Endothelial cell of umbilical vein (primary cell): ENCODE measurements around the gene ARTN. TPM values are rescaled to one million over a fixed set of nuclear protein-coding genes. Genes with fewer than 3 reads are reported as not detected.

ENCODE experiments used
- BruUV-seq: library from RNA; stranded (reverse); fragments of 400-500 nt; replicated peaks from 2 replicates; lab custom pipeline; 2021; lab: Mats Ljungman, UMichigan
- CTCF ChIA-PET: fragments of 300-600, 350-600 bp; sonication (Branson Sonifier 250); formaldehyde crosslinking; loops from one replicate; lab custom pipeline; 2021; ENCODE audit warnings: antibody characterized with exemption, inconsistent platforms; lab: Charles Lee
- POLR2A ChIA-PET: fragments of 300-600, 350-600 bp; sonication (Branson Sonifier 250); formaldehyde crosslinking; loops from one replicate; lab custom pipeline; 2021; ENCODE audit warnings: antibody characterized with exemption, inconsistent platforms; lab: Charles Lee
- DNase-seq: peaks from one replicate; pipeline ENCODE4 v3.0.0-alpha.2; 2011; ENCODE audit warnings: low read depth, low spot score
- FAIRE-seq: peaks from 2 replicates; lab custom pipeline; 2011; peaks lifted over from hg19 to GRCh38; lab: Jason Lieb, UNC
- H2AFZ ChIP-seq: 2 replicates; pipeline ENCODE4 v1.6.0; 2012; ENCODE audit warnings: low read depth, low read length, control low read depth, inconsistent platforms
- H3K27ac ChIP-seq: 2 replicates; pipeline ENCODE4 v1.5.1; 2011; ENCODE audit warnings: low read depth, mild to moderate bottlenecking, control low read depth, low read length, moderate library complexity; ENCODE audit not compliant: insufficient read depth
- H3K27me3 ChIP-seq, 2 experiments: 2 replicates each; pipeline versions ENCODE4 v1.6.0 to v1.6.1; 2011; ENCODE audit warnings: low read length in 2 of 2, mixed read lengths in 1 of 2; ENCODE audit not compliant: control insufficient read depth in 2 of 2, insufficient read depth in 2 of 2
- H3K36me3 ChIP-seq, 2 experiments: 2 replicates in 1 of 2; 3 replicates in 1 of 2; pipeline ENCODE4 v1.5.1; 2011; ENCODE audit warnings: low read length in 2 of 2, mild to moderate bottlenecking in 1 of 2, moderate library complexity in 1 of 2; ENCODE audit not compliant: control insufficient read depth in 2 of 2, insufficient read depth in 2 of 2; ENCODE audit errors: extremely low read depth in 1 of 2
- H3K4me1 ChIP-seq: 3 replicates; pipeline ENCODE4 v1.5.1; 2011; ENCODE audit warnings: mild to moderate bottlenecking, low read length; ENCODE audit not compliant: control insufficient read depth, insufficient read depth; ENCODE audit errors: extremely low read depth
- H3K4me2 ChIP-seq: 2 replicates; pipeline ENCODE4 v1.6.1; 2011; ENCODE audit warnings: low read length, control low read depth, mixed read lengths; ENCODE audit not compliant: insufficient read depth
- H3K4me3 ChIP-seq, 3 experiments: fragments of 200-600 bp in 1 of 3; sonication (generic), shearing (Covaris generic) in 1 of 3; replicated peaks in 1 of 3; 2 replicates each; pipeline ENCODE4 v1.5.1; 2011 to 2016; ENCODE audit warnings: control low read depth in 3 of 3, low read length in 3 of 3, mild to moderate bottlenecking in 2 of 3, inconsistent platforms in 1 of 3, low read depth in 1 of 3, moderate library complexity in 1 of 3; ENCODE audit not compliant: insufficient read depth in 1 of 3
- H3K79me2 ChIP-seq: 2 replicates; pipeline ENCODE4 v1.6.0; 2012; ENCODE audit warnings: low read length, inconsistent platforms; ENCODE audit not compliant: control insufficient read depth, insufficient read depth
- H3K9ac ChIP-seq: replicated peaks from 2 replicates; pipeline ENCODE3; 2011; ENCODE audit warnings: low read length, control low read depth; ENCODE audit not compliant: insufficient read depth; ENCODE audit errors: extremely low read depth
- H3K9me1 ChIP-seq: replicated peaks from 3 replicates; pipeline ENCODE4 v1.6.0; 2011; ENCODE audit warnings: mild to moderate bottlenecking, low read length; ENCODE audit not compliant: control insufficient read depth, insufficient read depth; ENCODE audit errors: extremely low read depth
- H3K9me3 ChIP-seq: replicated peaks from 2 replicates; pipeline ENCODE4 v1.5.1; 2012; ENCODE audit warnings: low read length, inconsistent platforms; ENCODE audit not compliant: control insufficient read depth, insufficient read depth
- H4K20me1 ChIP-seq: replicated peaks from 2 replicates; pipeline ENCODE3; 2011; ENCODE audit warnings: mild to moderate bottlenecking, low read length; ENCODE audit not compliant: control insufficient read depth, insufficient read depth; ENCODE audit errors: extremely low read depth
- CTCF ChIP-seq, 2 donors: IDR thresholded peaks; 1 replicate in 1 of 2; 2 replicates in 1 of 2; pipeline ENCODE4 v1.5.1; 2011; ENCODE audit warnings: low read length in 2 of 2, mild to moderate bottlenecking in 2 of 2, moderate library complexity in 2 of 2, control low read depth in 1 of 2, inconsistent platforms in 1 of 2, low read depth in 1 of 2; ENCODE audit not compliant: insufficient read depth in 1 of 2; ENCODE audit errors: extremely low read depth in 1 of 2
- EZH2 ChIP-seq: IDR thresholded peaks from 2 replicates; pipeline ENCODE4 v1.6.1; 2012; ENCODE audit warnings: borderline replicate concordance, low read depth, mild to moderate bottlenecking, moderate library complexity, low read length, inconsistent platforms; ENCODE audit not compliant: severe bottlenecking
- FOS ChIP-seq: IDR thresholded peaks from 2 replicates; pipeline ENCODE4 v1.6.1; 2011; ENCODE audit warnings: mild to moderate bottlenecking, low read length, moderate library complexity, borderline replicate concordance; ENCODE audit not compliant: insufficient read depth
- GATA2 ChIP-seq: IDR thresholded peaks from 2 replicates; pipeline ENCODE4 v1.7.0; 2011; ENCODE audit warnings: low read depth, mild to moderate bottlenecking, moderate library complexity, mixed read lengths, low read length; ENCODE audit not compliant: insufficient read length, insufficient read depth
- JUN ChIP-seq: IDR thresholded peaks from 2 replicates; pipeline ENCODE4 v1.6.1; 2011; ENCODE audit warnings: borderline replicate concordance, low read depth; ENCODE audit not compliant: insufficient read length, insufficient read depth
- MAX ChIP-seq: IDR thresholded peaks from 2 replicates; pipeline ENCODE4 v1.6.1; 2011; ENCODE audit not compliant: insufficient read depth, insufficient read length
- MYC ChIP-seq: IDR thresholded peaks from one replicate; pipeline ENCODE4 v1.6.1; 2011; ENCODE audit warnings: mild to moderate bottlenecking, low read depth, low read length
- POLR2A ChIP-seq: IDR thresholded peaks from 2 replicates; pipeline ENCODE4 v1.6.1; 2012; ENCODE audit warnings: low read depth, mild to moderate bottlenecking, control low read depth, low read length
- POLR2AphosphoS5 ChIP-seq: IDR thresholded peaks from 2 replicates; pipeline ENCODE4 v1.6.1; 2012; ENCODE audit warnings: low read depth, mild to moderate bottlenecking, control low read depth, low read length, moderate library complexity; ENCODE audit not compliant: insufficient read depth
- dilution Hi-C: fragments of 300-500 bp; cut with MboI; formaldehyde crosslinking; loops from one replicate; pipeline ENCODE4 v1.15.0; 2019; ENCODE audit warnings: low sequenced_read_pairs; ENCODE audit not compliant: extremely low pct_ligation_motif_present
- intact Hi-C: fragments of 100-400 bp; cut with micrococcal nuclease; formaldehyde crosslinking; loops from one replicate; pipeline ENCODE4 v1.10.0; 2022
- polyA plus RNA-seq, 4 experiments: library from polyadenylated mRNA; depleted of rRNA in 3 of 4; stranded (reverse) in 3 of 4; unstranded in 1 of 4; fragments of >200 nt; gene quantifications; 2 replicates each; pipeline versions ENCODE4 v1.2.1 to v1.2.3, GENCODE V29; 2011 to 2012; ENCODE audit warnings: missing spikeins in 1 of 4
- total RNA-seq: library from RNA; stranded (reverse); gene quantifications from 2 replicates; pipeline ENCODE4 v1.2.3, GENCODE V29; 2021

Gene ARTN
- total and polyA plus RNA-seq, 2 donors (not counting 3 experiments of a cell fraction or from before 2014, with no cell fraction given) = 0.11 to 0.18 TPM

GRCh38 chr1:43978551-43979260, 45.1 kb downstream of the ARTN start, which contains the start of gene B4GALT2:
Gene B4GALT2 (plus strand): TSS chr1:43979210. CDS start chr1:43981161, 1,951 bp downstream.
- no TSS peak for BruUV-seq
- peak within 1 kb of the TSS; percentile 50 for H2AFZ ChIP-seq
- no peak for TF ChIP-seq GATA2
- peak; percentile 46 for TF ChIP-seq POLR2AphosphoS5
- dilution Hi-C loops (no loop called here), intact Hi-C loops (no loop called here)
- H3K36me3 ChIP-seq = peaks cover 0 to 10% of the 10 kb centered on the region in 2 experiments
- H3K4me2 ChIP-seq = peak within 1 kb of the TSS; percentile 54
- peaks cover 47% of the 10 kb centered on the region for H3K79me2 ChIP-seq
- H3K4me3 ChIP-seq = peak within 1 kb of the TSS; percentile 54 to 66 (median 64)
- H3K9me3 ChIP-seq = no peaks in the 10 kb centered on the region
- FAIRE-seq = peak; percentile 59
- no peaks in the 10 kb centered on the region for H4K20me1 ChIP-seq
- ChIA-PET POLR2A (no interaction called here), CTCF (interaction anchor here (1.0 to 1.6 kb wide), 2 partner anchors 11 to 215 kb away, joined by 3 to 10 read pairs; no protein-coding TSS in a partner anchor)
- no peaks in the 10 kb centered on the region for H3K9me1 ChIP-seq
- peak within 1 kb of the TSS; percentile 74 for H3K9ac ChIP-seq
- peak within 1 kb of the TSS; percentile 13 for H3K27ac ChIP-seq
- H3K4me1 ChIP-seq = peaks cover 31% of the 10 kb centered on the region
- H3K27me3 ChIP-seq = no peaks in the 10 kb centered on the region
- peak; percentile 24 for DNase-seq

GRCh38 chr1:43979261-43979527, 45.6 kb downstream of the ARTN start:
- peaks cover 47% of the 10 kb centered on the region for H3K79me2 ChIP-seq
- CTCF ChIA-PET = no interaction called here
- no peak overlapping the region for H2AFZ ChIP-seq
- H3K4me2 ChIP-seq = no peak overlapping the region
- no TSS peak for BruUV-seq
- FAIRE-seq (no peak), DNase-seq (no peak)
- H3K27ac ChIP-seq = no peak overlapping the region
- H4K20me1 ChIP-seq = no peaks in the 10 kb centered on the region
- TF ChIP-seq MAX = no peak
- TF ChIP-seq GATA2 = no peak
- TF ChIP-seq POLR2AphosphoS5 = no peak
- no peak for TF ChIP-seq FOS
- TF ChIP-seq EZH2 = no peak
- TF ChIP-seq CTCF (IDR thresholded peaks at IDR 0.05; ENCODE audit: extremely low read depth in 1 of 2, insufficient read depth in 1 of 2, low read depth in 1 of 2, low read length in 2 of 2) = no peak
- TF ChIP-seq MYC = no peak
- TF ChIP-seq POLR2A = no peak
- TF ChIP-seq JUN = no peak
- peaks cover 29% of the 10 kb centered on the region for H3K4me1 ChIP-seq
- no peaks in the 10 kb centered on the region for H3K9me1 ChIP-seq
- H3K27me3 ChIP-seq = no peaks in the 10 kb centered on the region
- no peaks in the 10 kb centered on the region for H3K9me3 ChIP-seq
- POLR2A ChIA-PET = no interaction called here
- intact Hi-C loops = no loop called here
- H3K4me3 ChIP-seq = peak overlapping the region in 1 of 3 experiments; percentile 66
- dilution Hi-C loops = no loop called here
- H3K36me3 ChIP-seq = peaks cover 0 to 10% of the 10 kb centered on the region in 2 experiments
- H3K9ac ChIP-seq = no peak overlapping the region
